ENCODE measurements around the gene KCNJ15. TPM values are rescaled to one million over a fixed set of nuclear protein-coding genes. Genes with fewer than 3 reads are reported as not detected.
"Not testable (repeated sequence)": the region's sequence is repeated elsewhere in the genome, so short reads cannot be mapped to it uniquely, and the experiment has no call there.

KCNJ15 gene
- polyA plus RNA-seq, 1 donor, result 0.25 TPM

DNA sequence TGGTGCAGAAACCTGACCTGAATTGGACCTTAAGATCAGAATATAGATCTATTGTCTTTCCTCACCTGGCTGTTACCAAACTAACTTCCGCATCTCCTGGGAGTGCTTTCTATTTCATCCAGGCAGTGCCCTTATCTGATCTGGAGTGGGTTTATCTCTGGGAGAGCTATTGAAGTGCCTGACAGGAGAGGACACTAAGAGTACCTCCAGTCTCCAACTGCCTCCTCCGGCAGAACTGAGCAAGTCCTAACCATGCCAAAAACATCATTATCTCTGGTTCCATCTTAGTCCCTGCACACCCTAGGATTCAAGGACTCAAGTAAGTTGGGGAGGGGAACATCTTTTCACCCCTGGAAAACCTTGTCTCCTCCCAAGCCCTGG is 12.4 kb upstream of the KCNJ15 start:
- H3K4me3 ChIP-seq (ENCODE audit: low read length), result no peak overlapping the region
- H3K9me3 ChIP-seq (ENCODE audit: control insufficient read depth, low read depth, low read length), result no peaks in the 10 kb centered on the region

DNA sequence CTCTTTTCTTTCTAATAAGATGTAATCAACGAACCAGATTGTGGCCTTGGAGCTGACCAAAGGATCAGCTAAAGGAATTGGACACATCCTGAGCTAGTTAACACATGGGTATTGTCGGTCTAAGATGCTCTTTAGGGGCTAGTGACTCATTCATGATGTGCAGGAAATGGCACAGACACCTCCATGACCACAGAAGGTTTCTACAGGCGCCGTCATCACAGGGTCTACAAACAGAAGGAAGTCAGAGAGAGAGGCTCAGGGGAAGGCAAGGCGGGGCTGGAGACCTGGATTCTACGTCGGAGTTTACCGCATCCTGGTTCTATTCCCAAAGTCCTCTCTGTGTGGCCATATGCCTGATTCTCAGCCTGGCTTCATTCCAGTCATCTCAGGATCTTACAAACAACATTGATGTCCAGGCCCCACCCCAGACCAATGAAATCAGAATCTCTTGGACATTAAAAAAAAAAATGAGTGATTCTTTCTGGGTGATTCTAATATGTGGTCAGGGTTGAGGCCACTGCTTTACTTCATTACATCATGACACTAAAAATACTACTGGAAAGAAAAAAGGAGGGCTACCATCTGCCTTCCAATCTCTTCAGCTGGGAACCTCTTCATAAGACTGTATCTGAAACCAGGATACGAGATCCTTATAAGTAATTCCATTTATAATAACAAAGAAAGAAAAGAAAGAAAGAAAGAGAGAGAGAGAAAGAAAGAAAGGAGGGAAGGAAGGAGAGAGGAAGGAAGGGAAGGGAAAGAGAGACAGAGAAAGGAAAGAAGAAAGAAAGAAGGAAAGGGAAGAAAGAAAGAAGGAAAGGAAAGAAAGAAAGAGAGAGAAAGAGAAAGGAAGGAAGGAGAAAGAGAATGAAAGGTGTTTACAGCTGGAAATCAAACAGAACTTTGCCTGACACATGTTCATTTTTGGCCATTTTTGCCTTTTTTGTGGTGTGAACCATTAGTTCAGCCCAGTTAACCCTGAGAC is 11.6 kb upstream of the KCNJ15 start:
- no peak overlapping the region for H3K27ac ChIP-seq (ENCODE audit: low read length)
- WGBS (ENCODE audit: insufficient coverage, low lambda C conversion rate), result 100% methylated on average over 1 of the region's 9 CpGs
- no peaks in the 10 kb centered on the region for H3K36me3 ChIP-seq (ENCODE audit: control insufficient read depth, insufficient read depth, low read length)
- no peaks in the 10 kb centered on the region for H3K9me3 ChIP-seq (ENCODE audit: control insufficient read depth, low read depth, low read length)
- no peaks in the 10 kb centered on the region for H3K27me3 ChIP-seq (ENCODE audit: control insufficient read depth, insufficient read depth, low read length)
- no peak for DNase-seq
- H3K4me3 ChIP-seq (ENCODE audit: low read length), result no peak overlapping the region
- H3K4me1 ChIP-seq (ENCODE audit: control insufficient read depth, insufficient read depth, low read length), result no peaks in the 10 kb centered on the region

More for the DNA sequence above, 12.4 kb upstream of the KCNJ15 start:
- DNase-seq, result no peak
- Histone ChIP-seq H3K36me3 (ENCODE audit: control insufficient read depth, insufficient read depth, low read length) (no peaks in the 10 kb centered on the region), H3K27me3 (ENCODE audit: control insufficient read depth, insufficient read depth, low read length) (no peaks in the 10 kb centered on the region), H3K27ac (ENCODE audit: low read length) (no peak overlapping the region), H3K4me1 (ENCODE audit: control insufficient read depth, insufficient read depth, low read length) (no peaks in the 10 kb centered on the region)
- WGBS (ENCODE audit: insufficient coverage, low lambda C conversion rate), result no CpG with 5 or more reads among the region's 2 CpGs

DNA sequence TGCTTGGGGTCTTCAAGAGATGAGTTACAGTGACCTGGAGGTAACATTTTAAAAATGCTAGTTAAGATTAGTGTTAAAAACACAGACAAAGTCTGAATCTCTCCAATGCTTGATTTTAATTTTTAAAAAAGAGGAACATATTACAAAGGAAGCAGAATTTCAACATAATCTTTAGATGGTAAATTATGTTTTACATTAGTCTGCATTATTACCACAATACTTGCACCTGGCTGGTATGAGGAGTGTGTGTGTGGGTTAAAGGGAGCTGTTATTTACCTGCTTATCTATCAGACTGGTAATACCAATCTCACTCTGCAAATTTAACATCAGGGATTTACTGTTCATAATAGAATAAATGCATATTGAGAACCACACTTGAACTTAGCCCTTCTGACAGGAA is 10.3 kb upstream of the KCNJ15 start:
- H3K4me1 ChIP-seq (ENCODE audit: control insufficient read depth, insufficient read depth, low read length), result no peaks in the 10 kb centered on the region
- DNase-seq, result no peak
- no peak overlapping the region for H3K4me3 ChIP-seq (ENCODE audit: low read length)
- no peaks in the 10 kb centered on the region for H3K9me3 ChIP-seq (ENCODE audit: control insufficient read depth, low read depth, low read length)
- no peaks in the 10 kb centered on the region for H3K36me3 ChIP-seq (ENCODE audit: control insufficient read depth, insufficient read depth, low read length)
- no peaks in the 10 kb centered on the region for H3K27me3 ChIP-seq (ENCODE audit: control insufficient read depth, insufficient read depth, low read length)
- no peak overlapping the region for H3K27ac ChIP-seq (ENCODE audit: low read length)

DNA sequence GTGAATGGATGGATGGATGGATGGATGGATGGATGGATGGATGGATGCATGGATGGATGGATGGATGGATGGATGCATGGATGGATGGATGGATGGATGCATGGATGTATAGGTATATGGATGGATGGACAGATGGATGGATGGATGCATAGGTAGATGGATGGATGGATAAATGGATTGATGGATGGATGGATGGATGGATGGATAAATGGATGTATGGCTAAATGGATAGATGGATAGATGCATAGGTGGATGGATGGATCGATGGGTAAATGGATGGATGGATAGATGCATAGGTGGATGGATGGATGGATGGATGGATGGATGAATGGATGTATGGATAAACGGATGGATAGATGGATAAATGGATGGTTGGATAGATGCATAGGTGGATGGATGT is 9.7 kb upstream of the KCNJ15 start:
- 92% methylated on average over 2 of the region's 2 CpGs for WGBS (ENCODE audit: insufficient coverage, low lambda C conversion rate)

DNA sequence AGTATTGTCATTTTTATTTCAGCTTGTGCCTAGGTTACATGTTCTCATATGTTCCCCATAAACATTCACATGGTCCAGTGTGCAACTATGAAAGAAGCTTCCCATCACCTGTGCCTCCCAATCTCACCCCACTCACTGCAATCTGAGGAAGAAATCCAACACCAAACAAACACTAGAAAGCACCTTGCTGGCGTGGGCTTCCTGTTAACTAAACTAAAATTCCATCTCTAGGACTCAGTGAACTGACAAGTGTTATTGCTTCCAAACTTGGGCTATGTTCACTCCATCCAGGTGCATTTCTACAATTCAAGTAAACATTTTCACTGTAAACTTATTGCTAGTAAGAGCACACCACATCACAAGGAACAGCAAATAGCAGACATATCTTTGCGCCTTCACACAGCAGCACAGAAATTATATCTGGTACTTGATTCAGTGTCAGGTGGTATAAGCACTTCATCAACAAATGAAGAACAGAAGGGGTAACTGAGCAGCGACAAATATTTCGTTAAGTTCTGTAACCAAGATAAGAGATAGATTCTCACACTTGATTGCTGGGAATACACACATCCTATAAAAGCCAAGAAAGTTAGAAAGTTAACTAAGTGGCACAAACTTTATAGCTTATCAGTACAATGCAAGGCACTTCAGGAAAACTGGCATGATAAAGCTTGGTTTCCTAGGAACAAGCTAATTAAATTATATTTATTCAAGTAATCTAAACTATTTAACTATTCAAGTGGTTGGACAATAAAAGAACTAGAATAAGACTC is 8.9 kb upstream of the KCNJ15 start:
- 20% methylated on average over 1 of the region's 4 CpGs for WGBS (ENCODE audit: insufficient coverage, low lambda C conversion rate)
- Histone ChIP-seq H3K4me1 (ENCODE audit: control insufficient read depth, insufficient read depth, low read length) (no peaks in the 10 kb centered on the region), H3K9me3 (ENCODE audit: control insufficient read depth, low read depth, low read length) (no peaks in the 10 kb centered on the region), H3K27ac (ENCODE audit: low read length) (no peak overlapping the region), H3K27me3 (ENCODE audit: control insufficient read depth, insufficient read depth, low read length) (no peaks in the 10 kb centered on the region), H3K36me3 (ENCODE audit: control insufficient read depth, insufficient read depth, low read length) (no peaks in the 10 kb centered on the region), H3K4me3 (ENCODE audit: low read length) (no peak overlapping the region)
- DNase-seq, result no peak

More for the DNA sequence above, 9.7 kb upstream of the KCNJ15 start:
- not testable (repeated sequence) for H3K27me3 ChIP-seq (ENCODE audit: control insufficient read depth, insufficient read depth, low read length); H3K36me3 ChIP-seq (ENCODE audit: control insufficient read depth, insufficient read depth, low read length); DNase-seq; H3K27ac ChIP-seq (ENCODE audit: low read length); H3K9me3 ChIP-seq (ENCODE audit: control insufficient read depth, low read depth, low read length); H3K4me3 ChIP-seq (ENCODE audit: low read length); H3K4me1 ChIP-seq (ENCODE audit: control insufficient read depth, insufficient read depth, low read length)

DNA sequence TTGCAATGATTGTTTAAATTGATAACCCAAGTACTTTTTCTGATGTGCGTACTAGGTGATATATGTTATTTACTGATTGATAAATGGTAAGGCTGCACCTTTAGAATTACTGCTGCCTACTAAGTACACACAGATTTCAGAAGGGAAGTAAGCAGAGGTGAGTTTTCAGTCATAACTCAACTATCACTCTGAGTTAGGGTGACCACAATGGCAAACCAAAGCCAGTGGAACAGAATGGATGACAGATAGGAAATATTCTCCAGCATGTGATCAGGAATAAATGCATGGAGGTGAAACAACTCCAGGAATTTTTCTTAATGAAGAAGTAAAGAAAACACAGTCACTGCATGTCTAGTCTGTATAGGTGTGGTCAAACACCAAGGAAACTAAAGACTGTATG is 7.5 kb upstream of the KCNJ15 start:
- Histone ChIP-seq H3K4me3 (ENCODE audit: low read length) (no peak overlapping the region), H3K27me3 (ENCODE audit: control insufficient read depth, insufficient read depth, low read length) (no peaks in the 10 kb centered on the region), H3K9me3 (ENCODE audit: control insufficient read depth, low read depth, low read length) (no peaks in the 10 kb centered on the region), H3K27ac (ENCODE audit: low read length) (no peak overlapping the region), H3K4me1 (ENCODE audit: control insufficient read depth, insufficient read depth, low read length) (no peaks in the 10 kb centered on the region), H3K36me3 (ENCODE audit: control insufficient read depth, insufficient read depth, low read length) (no peaks in the 10 kb centered on the region)
- 20% methylated on average over 1 of the region's 1 CpG for WGBS (ENCODE audit: insufficient coverage, low lambda C conversion rate)
- DNase-seq, result no peak

DNA sequence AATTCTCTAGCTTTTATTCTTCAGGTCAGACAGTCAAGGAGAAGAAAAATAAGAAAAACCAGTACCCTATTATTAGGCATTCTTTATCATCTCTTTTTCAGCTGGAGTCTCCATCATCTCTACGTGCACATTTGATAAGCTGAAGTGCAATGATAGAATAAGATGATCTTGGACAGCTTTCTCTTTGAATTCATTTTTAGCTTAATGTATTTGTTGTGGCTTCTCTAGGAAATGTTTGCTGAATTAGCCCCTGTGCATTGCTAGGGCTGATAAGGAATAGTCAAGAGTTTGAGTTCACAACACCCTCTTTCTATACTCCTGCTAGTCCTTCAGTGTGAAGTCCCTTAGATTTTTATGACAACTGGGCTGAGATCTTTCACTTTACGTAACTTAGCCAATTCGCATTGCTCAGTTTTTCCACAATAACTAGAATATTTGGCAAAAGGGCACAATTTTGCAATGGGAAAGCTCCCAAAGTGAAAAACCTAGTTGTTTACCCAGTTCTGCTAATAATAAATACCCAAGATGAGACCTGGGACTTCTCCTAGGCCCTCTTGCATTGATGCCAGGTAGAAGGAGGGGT is 7.0 kb upstream of the KCNJ15 start:
- H3K4me3 ChIP-seq (ENCODE audit: low read length), result no peak overlapping the region
- no peaks in the 10 kb centered on the region for H3K36me3 ChIP-seq (ENCODE audit: control insufficient read depth, insufficient read depth, low read length)
- no peaks in the 10 kb centered on the region for H3K9me3 ChIP-seq (ENCODE audit: control insufficient read depth, low read depth, low read length)
- 100% methylated on average over 2 of the region's 3 CpGs for WGBS (ENCODE audit: insufficient coverage, low lambda C conversion rate)
- H3K27me3 ChIP-seq (ENCODE audit: control insufficient read depth, insufficient read depth, low read length), result no peaks in the 10 kb centered on the region
- DNase-seq, result no peak
- no peaks in the 10 kb centered on the region for H3K4me1 ChIP-seq (ENCODE audit: control insufficient read depth, insufficient read depth, low read length)
- no peak overlapping the region for H3K27ac ChIP-seq (ENCODE audit: low read length)

DNA sequence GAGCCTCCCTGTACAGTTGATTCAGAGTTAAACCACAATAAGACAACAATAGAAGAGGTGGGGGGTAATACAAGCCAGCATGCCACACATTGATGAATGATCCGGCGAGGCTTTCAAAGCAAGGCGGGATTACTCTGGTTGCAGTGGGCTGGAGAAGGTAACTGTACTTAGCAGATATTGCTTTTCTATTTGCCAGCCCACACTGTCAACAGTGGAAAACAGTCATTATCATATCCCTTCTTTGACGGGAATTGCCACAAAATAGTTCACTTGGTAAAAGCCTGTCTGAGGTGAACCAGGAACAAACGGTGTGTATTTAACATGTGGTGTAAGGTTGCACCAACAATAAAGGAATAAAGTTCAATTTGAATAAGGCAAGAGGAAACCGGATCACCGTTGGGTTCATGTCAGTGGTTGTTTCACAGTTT is 5.8 kb upstream of the KCNJ15 start:
- Histone ChIP-seq H3K9me3 (ENCODE audit: control insufficient read depth, low read depth, low read length) (no peaks in the 10 kb centered on the region), H3K4me3 (ENCODE audit: low read length) (no peak overlapping the region), H3K36me3 (ENCODE audit: control insufficient read depth, insufficient read depth, low read length) (no peaks in the 10 kb centered on the region), H3K27me3 (ENCODE audit: control insufficient read depth, insufficient read depth, low read length) (peaks cover 6% of the 10 kb centered on the region), H3K4me1 (ENCODE audit: control insufficient read depth, insufficient read depth, low read length) (no peaks in the 10 kb centered on the region), H3K27ac (ENCODE audit: low read length) (no peak overlapping the region)
- 20% methylated on average over 1 of the region's 7 CpGs for whole genome bisulfite sequencing (ENCODE audit: insufficient coverage, low lambda C conversion rate)
- no peak for DNase-seq

DNA sequence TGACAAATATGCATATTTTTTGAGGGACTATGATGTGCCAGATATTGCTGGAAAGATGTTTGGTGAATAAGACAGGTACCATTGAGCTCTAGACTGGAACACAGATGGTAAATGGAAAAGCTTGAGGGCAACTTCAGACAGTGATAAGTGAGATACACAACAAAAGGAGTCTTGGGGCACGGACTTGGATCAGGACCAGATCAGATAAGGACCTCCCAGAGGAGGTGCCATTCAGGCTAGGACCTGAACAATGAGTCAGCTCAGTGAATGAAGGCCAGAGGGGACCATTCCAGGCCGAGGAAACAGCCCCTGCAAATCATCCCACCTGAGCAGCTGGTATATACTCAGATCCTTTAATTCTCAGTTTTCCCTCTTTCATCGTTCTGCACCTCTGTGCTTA is 1.8 kb upstream of the KCNJ15 start:
- DNase-seq, result no peak
- Histone ChIP-seq H3K9me3 (ENCODE audit: control insufficient read depth, low read depth, low read length) (no peaks in the 10 kb centered on the region), H3K4me1 (ENCODE audit: control insufficient read depth, insufficient read depth, low read length) (no peaks in the 10 kb centered on the region), H3K27ac (ENCODE audit: low read length) (no peak overlapping the region), H3K27me3 (ENCODE audit: control insufficient read depth, insufficient read depth, low read length) (peaks cover 24% of the 10 kb centered on the region), H3K4me3 (ENCODE audit: low read length) (no peak overlapping the region), H3K36me3 (ENCODE audit: control insufficient read depth, insufficient read depth, low read length) (no peaks in the 10 kb centered on the region)
- no CpG with 5 or more reads among the region's 3 CpGs for WGBS (ENCODE audit: insufficient coverage, low lambda C conversion rate)

DNA sequence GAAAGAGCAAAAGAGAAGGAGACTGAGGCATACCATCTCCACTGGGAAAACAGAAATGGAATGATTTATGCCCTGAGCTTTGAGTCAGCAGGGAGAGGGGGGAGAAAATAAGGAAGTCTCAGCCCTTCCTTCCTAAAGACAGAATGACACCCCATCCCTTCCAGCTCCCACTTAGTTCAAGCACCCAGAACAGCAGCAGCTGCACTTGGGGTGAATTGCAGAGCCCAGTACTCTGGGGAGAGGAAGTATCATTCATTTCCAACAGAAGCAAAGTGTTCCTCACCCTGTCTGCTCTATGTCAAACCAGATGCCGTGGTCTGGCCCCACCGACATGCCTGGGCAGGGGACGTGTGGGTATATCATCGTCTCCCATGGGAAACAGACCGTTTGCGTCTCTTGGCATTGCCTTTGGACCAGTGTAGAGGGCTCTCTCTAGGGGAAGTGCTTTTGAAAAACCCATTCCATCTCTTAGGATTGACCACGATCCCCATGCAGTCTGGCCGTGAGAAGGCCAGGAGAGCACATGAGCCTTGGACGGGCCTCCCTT is 1.1 kb upstream of the KCNJ15 start:
- no peak overlapping the region for H3K27ac ChIP-seq (ENCODE audit: low read length)
- H3K27me3 ChIP-seq (ENCODE audit: control insufficient read depth, insufficient read depth, low read length), result peaks cover 24% of the 10 kb centered on the region
- H3K4me1 ChIP-seq (ENCODE audit: control insufficient read depth, insufficient read depth, low read length), result no peaks in the 10 kb centered on the region
- no peak for DNase-seq
- no peak overlapping the region for H3K4me3 ChIP-seq (ENCODE audit: low read length)
- no peaks in the 10 kb centered on the region for H3K9me3 ChIP-seq (ENCODE audit: control insufficient read depth, low read depth, low read length)
- WGBS (ENCODE audit: insufficient coverage, low lambda C conversion rate), result no CpG with 5 or more reads among the region's 9 CpGs
- no peaks in the 10 kb centered on the region for H3K36me3 ChIP-seq (ENCODE audit: control insufficient read depth, insufficient read depth, low read length)

Data from large intestine (tissue), 3 donors.